Measurements from ENCODE around the gene HYAL3. TPM values are rescaled to one million over a fixed set of nuclear protein-coding genes. Genes with fewer than 3 reads are reported as not detected.
"Not testable (repeated sequence)": the region's sequence is repeated elsewhere in the genome, so short reads cannot be mapped to it uniquely, and the experiment has no call there.

HYAL3 gene
- total and polyA plus RNA-seq, 2 donors (not counting 1 experiment from before 2014, with no cell fraction given) = 3.7 to 4.2 TPM

GRCh38 chr3:50272911-50273688, 26.1 kb downstream of the HYAL3 start:
- Histone ChIP-seq H3K36me3 (replicated peaks in 1 of 2; ENCODE audit: control extremely low read depth in 1 of 2, control insufficient read depth in 1 of 2, extremely low read depth in 1 of 2, insufficient read depth in 2 of 2, low read length in 1 of 2) (no peaks in the 10 kb centered on the region), H3K27me3 (replicated peaks in 1 of 4; ENCODE audit: control extremely low read depth in 1 of 4, control insufficient read depth in 3 of 4, insufficient read depth in 4 of 4, low read length in 3 of 4) (peaks cover 0 to 53% (median 21%) of the 10 kb centered on the region in 4 experiments), H3K4me3 (ENCODE audit: control extremely low read depth in 1 of 5, extremely low read depth in 1 of 5, insufficient read depth in 1 of 5, low read depth in 2 of 5, low read length in 4 of 5) (peak overlapping the region in 3 of 5 experiments; percentile 8 to 48 (median 30)), H2AFZ (ENCODE audit: insufficient read depth, low read depth, low read length, poor library complexity, severe bottlenecking) (peak overlapping the region; percentile 73), H4K20me1 (ENCODE audit: control insufficient read depth, insufficient read depth, low read length, poor library complexity, severe bottlenecking) (peaks cover 10% of the 10 kb centered on the region), H3K9me3 (ENCODE audit: control extremely low read depth in 1 of 3, control insufficient read depth in 2 of 3, insufficient read depth in 1 of 3, low read length in 2 of 3) (peaks cover 0 to 3% (median 0%) of the 10 kb centered on the region in 3 donors), H3K79me2 (ENCODE audit: control insufficient read depth, insufficient read depth, low read length) (no peaks in the 10 kb centered on the region), H3K4me2 (replicated peaks; ENCODE audit: low read depth, low read length, poor library complexity, severe bottlenecking) (peak overlapping the region; percentile 91), H3K27ac (ENCODE audit: low read length in 2 of 2) (no peak overlapping the region), H3K4me1 (ENCODE audit: control insufficient read depth in 2 of 2, insufficient read depth in 2 of 2, low read length in 2 of 2) (peaks cover 33 to 39% of the 10 kb centered on the region in 2 donors), H3K9ac (ENCODE audit: low read length) (peak overlapping the region; percentile 37)
- ATAC-seq (ENCODE audit: low read depth) (peak; percentile 98), DNase-seq (peak; percentile 91)
- Mint-ChIP-seq H3K9me3 (ENCODE audit: insufficient read depth) (no peaks in the 10 kb centered on the region), H3K4me3 (peak overlapping the region; percentile 82), H3K27me3 (peaks cover 36% of the 10 kb centered on the region), H3K4me1 (peaks cover 26% of the 10 kb centered on the region), H3K27ac (peak overlapping the region; percentile 81)
- ChIA-PET POLR2A (no interaction called here), CTCF (interaction anchor here (0.8 to 5.5 kb wide), 9 partner anchors 10 to 100 kb away, joined by 3 to 46 read pairs (median 4); partner anchors contain the start of genes GNAI2 and GNAT1)
- WGBS (ENCODE audit: insufficient coverage) = 4% methylated on average over 61 of the region's 61 CpGs
- intact Hi-C loops (cut with micrococcal nuclease) = loop anchor here (1.0 to 2.0 kb wide), 3 partner anchors 13 to 46 kb away; no protein-coding TSS in a partner anchor
- TF ChIP-seq EZH2 (IDR thresholded peaks at IDR 0.05; ENCODE audit: borderline replicate concordance, insufficient read depth, low read depth, low read length, poor library complexity, severe bottlenecking) = no peak
- peak; percentile 97 for TF ChIP-seq CTCF (IDR thresholded peaks at IDR 0.05)

GRCh38 chr3:50272538-50272910, 26.7 kb downstream of the HYAL3 start:
- H3K4me3 ChIP-seq (ENCODE audit: control extremely low read depth in 1 of 5, extremely low read depth in 1 of 5, insufficient read depth in 1 of 5, low read depth in 2 of 5, low read length in 4 of 5); ATAC-seq (ENCODE audit: low read depth); POLR2A ChIA-PET; H3K9ac ChIP-seq (ENCODE audit: low read length); H3K36me3 ChIP-seq (replicated peaks in 1 of 2; ENCODE audit: control extremely low read depth in 1 of 2, control insufficient read depth in 1 of 2, extremely low read depth in 1 of 2, insufficient read depth in 2 of 2, low read length in 1 of 2); H3K79me2 ChIP-seq (ENCODE audit: control insufficient read depth, insufficient read depth, low read length); DNase-seq; H3K9me3 Mint-ChIP-seq (ENCODE audit: insufficient read depth); H2AFZ ChIP-seq (ENCODE audit: insufficient read depth, low read depth, low read length, poor library complexity, severe bottlenecking); H3K4me3 Mint-ChIP-seq; H3K27ac ChIP-seq (ENCODE audit: low read length in 2 of 2); H3K27ac Mint-ChIP-seq; H3K9me3 ChIP-seq (ENCODE audit: control extremely low read depth in 1 of 3, control insufficient read depth in 2 of 3, insufficient read depth in 1 of 3, low read length in 2 of 3): not testable (repeated sequence)
- Histone ChIP-seq H3K27me3 (replicated peaks in 1 of 4; ENCODE audit: control extremely low read depth in 1 of 4, control insufficient read depth in 3 of 4, insufficient read depth in 4 of 4, low read length in 3 of 4) (peaks cover 0 to 55% (median 23%) of the 10 kb centered on the region in 4 experiments), H4K20me1 (ENCODE audit: control insufficient read depth, insufficient read depth, low read length, poor library complexity, severe bottlenecking) (peaks cover 10% of the 10 kb centered on the region), H3K4me2 (replicated peaks; ENCODE audit: low read depth, low read length, poor library complexity, severe bottlenecking) (peak overlapping the region; percentile 91), H3K4me1 (ENCODE audit: control insufficient read depth in 2 of 2, insufficient read depth in 2 of 2, low read length in 2 of 2) (peaks cover 33 to 39% of the 10 kb centered on the region in 2 donors)
- Mint-ChIP-seq H3K27me3 (peaks cover 35% of the 10 kb centered on the region), H3K4me1 (peaks cover 26% of the 10 kb centered on the region)
- intact Hi-C loops (cut with micrococcal nuclease) = loop anchor here (2.0 kb wide), 1 partner anchor 26 kb away; no protein-coding TSS in a partner anchor
- 93% methylated on average over 5 of the region's 10 CpGs for WGBS (ENCODE audit: insufficient coverage)
- CTCF ChIA-PET = interaction anchor here (0.8 to 5.5 kb wide), 12 partner anchors 10 to 152 kb away, joined by 3 to 46 read pairs (median 4); partner anchors contain the start of genes GNAI2 and GNAT1

Data from B cell (primary cell).